GM12864 (cell line): ENCODE results near the gene UBE2J1.
A peak's percentile ranks its signal among the peaks of the same experiment; 100 is the strongest.

Experiments
- DNase-seq: peaks from one replicate; pipeline ENCODE4 v3.0.0-alpha.2; 2011; ENCODE audit warnings: low read depth
- H3K4me3 ChIP-seq: 2 replicates; pipeline ENCODE4 v1.5.1; 2011; ENCODE audit warnings: mild to moderate bottlenecking, low read depth, low read length, control low read depth
- TF ChIP-seq, protein P1 (sequence below): IDR thresholded peaks from 2 replicates; pipeline ENCODE4 v1.5.1; 2011; ENCODE audit warnings: low read depth, mild to moderate bottlenecking, moderate library complexity, low read length, control low read depth, inconsistent platforms; ENCODE audit errors: missing control alignments

Gene UBE2J1

DNA sequence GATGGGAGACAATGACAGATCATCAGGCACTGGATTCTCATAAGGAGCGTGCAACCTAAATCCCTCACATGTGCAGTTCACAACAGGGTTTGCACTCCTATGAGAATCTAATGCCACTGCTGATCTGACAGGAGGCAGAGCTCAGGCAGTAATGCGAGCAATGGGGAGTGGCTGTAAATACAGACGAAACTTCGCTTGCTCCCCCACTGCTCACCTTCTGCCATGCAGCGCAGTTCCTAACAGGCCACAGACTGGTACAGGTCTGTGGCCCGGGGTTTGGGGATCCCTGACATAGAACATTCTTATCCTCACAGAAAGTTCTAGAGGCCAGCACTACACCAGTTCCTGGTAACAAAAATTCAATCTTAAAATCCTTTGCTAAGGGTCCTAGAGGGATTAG, 36.3 kb upstream of the UBE2J1 start:
- no peak for DNase-seq
- TF ChIP-seq, protein P1, sequence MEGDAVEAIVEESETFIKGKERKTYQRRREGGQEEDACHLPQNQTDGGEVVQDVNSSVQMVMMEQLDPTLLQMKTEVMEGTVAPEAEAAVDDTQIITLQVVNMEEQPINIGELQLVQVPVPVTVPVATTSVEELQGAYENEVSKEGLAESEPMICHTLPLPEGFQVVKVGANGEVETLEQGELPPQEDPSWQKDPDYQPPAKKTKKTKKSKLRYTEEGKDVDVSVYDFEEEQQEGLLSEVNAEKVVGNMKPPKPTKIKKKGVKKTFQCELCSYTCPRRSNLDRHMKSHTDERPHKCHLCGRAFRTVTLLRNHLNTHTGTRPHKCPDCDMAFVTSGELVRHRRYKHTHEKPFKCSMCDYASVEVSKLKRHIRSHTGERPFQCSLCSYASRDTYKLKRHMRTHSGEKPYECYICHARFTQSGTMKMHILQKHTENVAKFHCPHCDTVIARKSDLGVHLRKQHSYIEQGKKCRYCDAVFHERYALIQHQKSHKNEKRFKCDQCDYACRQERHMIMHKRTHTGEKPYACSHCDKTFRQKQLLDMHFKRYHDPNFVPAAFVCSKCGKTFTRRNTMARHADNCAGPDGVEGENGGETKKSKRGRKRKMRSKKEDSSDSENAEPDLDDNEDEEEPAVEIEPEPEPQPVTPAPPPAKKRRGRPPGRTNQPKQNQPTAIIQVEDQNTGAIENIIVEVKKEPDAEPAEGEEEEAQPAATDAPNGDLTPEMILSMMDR: no peak
- no peak overlapping the region for H3K4me3 ChIP-seq

DNA sequence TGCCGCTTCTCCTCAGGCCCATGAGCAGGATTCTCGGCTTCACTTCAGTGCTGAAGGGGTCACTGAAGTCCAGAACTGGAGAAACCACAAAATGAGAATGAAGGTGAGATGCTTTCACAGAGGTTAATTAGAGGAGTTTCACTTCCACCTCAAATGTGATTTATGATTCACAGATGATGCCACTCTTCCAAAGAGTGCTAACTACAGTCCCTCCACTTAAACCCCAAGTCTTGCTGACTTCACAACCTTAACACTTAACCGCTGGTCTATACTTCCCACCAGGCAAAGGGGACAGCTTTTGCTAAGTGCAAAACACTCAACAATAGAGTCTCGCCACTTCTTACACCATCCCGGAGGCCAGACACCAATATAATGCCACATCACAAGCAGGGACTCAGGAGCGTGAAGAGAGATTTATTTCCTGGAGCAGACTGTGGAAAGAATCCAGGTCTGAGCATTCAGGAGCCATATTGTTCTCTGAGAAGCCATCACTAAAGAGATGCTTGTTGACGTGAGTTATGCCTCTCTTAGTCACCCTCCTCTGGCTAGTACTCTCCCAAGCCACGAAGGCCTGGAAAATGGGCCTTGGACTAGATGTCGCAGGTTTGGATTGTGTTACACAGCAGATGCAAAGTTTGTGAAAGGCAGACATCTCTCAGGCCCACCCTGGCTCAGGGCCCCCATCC, 35.1 kb upstream of the UBE2J1 start:
- peak; percentile 87 for DNase-seq
- TF ChIP-seq, protein P1: no peak
- peak overlapping the region; percentile 17 for H3K4me3 ChIP-seq

DNA sequence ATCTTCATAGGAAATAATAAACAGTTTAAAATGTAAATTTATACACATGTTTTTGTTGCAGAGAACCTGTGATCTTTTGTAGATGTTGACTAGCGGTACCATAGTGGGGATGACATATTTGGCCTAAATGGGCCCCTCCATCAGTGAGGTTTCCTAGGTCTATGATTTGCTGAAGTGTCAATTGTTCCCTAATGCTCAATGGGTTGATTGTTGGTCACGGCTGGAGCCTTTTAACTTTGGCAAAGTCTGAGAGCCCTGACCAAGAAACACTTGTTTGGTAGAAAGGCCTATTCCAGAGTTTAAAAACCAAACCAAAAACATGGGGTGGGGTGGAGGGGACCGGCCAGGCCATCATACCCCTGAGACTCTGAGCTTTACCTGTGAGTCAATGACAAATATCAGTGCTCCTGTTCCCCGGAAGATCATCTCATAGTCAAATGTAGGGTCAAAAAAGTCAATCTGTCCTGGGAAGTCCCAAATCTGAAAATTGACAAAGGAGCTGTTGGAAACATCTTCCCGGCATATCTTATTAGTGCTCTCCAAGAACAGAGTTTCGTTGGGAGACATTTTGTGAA, 34.5 kb upstream of the UBE2J1 start:
- H3K4me3 ChIP-seq: no peak overlapping the region
- TF ChIP-seq, protein P1: no peak
- no peak for DNase-seq

DNA sequence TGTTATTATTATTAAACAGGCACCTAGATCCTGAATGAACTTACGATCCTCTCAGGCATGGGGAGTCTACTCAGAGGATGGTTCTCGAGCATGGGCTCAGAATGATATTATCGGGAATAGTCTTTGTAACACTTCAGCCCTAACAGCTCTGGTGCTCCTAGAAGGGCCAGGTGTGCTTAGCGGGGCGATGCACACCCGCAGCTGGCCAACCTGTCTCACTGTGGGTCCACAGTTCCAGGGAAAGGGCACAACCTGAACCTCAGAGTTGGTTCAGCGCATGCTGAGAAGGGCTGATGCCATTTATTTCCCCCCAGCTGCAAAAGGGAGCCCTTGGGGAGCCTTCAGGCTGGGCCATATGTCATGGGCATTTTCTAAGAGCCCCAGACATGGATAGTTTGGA, 33.3 kb upstream of the UBE2J1 start:
- DNase-seq: no peak
- no peak overlapping the region for H3K4me3 ChIP-seq
- TF ChIP-seq, protein P1: no peak

DNA sequence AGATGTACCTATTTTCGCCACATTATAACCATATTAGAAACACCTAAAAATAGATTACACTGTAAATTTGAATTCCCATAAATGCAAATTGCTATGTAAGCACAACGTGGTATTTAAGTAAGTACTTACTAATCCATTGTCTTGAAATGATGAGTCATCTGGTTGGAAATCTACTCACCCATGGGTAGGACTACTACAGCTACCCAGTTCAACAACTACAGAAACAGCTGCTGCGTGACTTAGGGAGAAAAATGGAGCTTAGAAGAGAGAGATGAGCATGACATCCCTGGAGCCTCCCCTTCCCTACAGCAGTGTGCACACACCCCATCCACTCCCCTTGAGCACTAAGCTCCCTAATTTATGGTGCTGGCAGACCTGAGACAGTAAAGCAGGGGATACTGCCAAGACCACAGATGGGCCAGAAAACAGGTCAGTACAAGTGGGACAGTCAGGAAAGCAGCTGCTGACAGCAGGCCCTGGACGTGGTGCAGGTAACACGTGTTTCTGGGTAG, 32.7 kb upstream of the UBE2J1 start:
- TF ChIP-seq, protein P1: no peak
- no peak overlapping the region for H3K4me3 ChIP-seq
- no peak for DNase-seq

DNA sequence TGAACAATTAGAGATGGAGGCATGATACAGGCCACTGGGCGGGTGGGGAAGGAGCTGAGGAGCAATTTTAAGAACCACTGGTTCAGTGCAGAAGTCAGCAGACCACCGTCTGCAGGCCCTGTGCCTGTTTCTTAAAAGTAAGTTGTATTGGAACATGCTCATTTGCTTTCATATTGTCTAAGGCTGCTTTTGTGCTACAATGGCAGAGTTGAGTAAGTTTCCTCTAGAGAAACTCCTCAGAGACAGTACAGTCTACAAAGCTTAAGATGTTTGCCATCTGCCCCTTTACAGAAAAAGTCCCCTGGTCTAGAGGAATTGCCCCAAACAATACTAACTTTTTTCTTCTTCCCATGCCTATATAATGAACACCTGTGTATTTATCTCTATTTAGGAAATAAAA, 28.5 kb upstream of the UBE2J1 start:
- DNase-seq: no peak
- no peak overlapping the region for H3K4me3 ChIP-seq
- TF ChIP-seq, protein P1: no peak

DNA sequence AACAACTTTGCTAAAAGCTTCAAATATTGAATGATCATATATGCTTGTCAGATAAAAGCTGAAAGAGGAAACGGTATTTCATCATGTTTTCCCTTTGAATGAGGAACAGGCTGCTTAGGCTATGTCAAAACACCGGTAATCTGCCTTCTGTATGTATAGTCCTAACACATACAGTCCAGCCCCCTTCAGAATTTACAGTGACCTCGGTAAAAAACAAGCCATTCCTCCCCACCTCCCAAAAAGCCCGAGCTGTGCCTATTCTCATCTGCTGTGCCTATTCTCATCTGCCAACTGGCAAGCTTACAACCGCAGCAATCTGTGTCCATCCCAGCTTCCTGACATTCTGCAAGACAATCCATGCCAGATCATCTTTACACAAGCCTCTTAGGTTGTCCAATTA, 26.8 kb upstream of the UBE2J1 start:
- no peak for DNase-seq
- TF ChIP-seq, protein P1: no peak
- no peak overlapping the region for H3K4me3 ChIP-seq
